K562 (cell line): ENCODE data around the gene RELL2. TPM values are rescaled to one million over a fixed set of nuclear protein-coding genes. Genes with fewer than 3 reads are reported as not detected.

Source experiments
- BDP1 ChIP-seq: IDR thresholded peaks from 3 replicates; pipeline ENCODE4 v1.6.1; 2011; ENCODE audit not compliant: insufficient read length, insufficient read depth
- CBFA2T2 ChIP-seq: fragments of 450-650 bp; conservative IDR thresholded peaks from 2 replicates; pipeline ENCODE4 v1.6.1; 2017; ENCODE audit warnings: mild to moderate bottlenecking
- CCNT2 ChIP-seq: IDR thresholded peaks from 2 replicates; pipeline ENCODE4 v1.6.1; 2011; ENCODE audit warnings: borderline replicate concordance, low read depth, mild to moderate bottlenecking, moderate library complexity, mixed read lengths, low read length; ENCODE audit not compliant: insufficient read length; ENCODE audit errors: extremely low read depth
- CREBBP ChIP-seq: IDR thresholded peaks from one replicate; pipeline ENCODE4 v1.6.1; 2012; ENCODE audit warnings: low read depth, mild to moderate bottlenecking, control low read depth, inconsistent platforms, low read length
- CTBP1 ChIP-seq: fragments of 450-650 bp; IDR thresholded peaks from 2 replicates; pipeline ENCODE4 v1.6.1; 2016; ENCODE audit warnings: borderline replicate concordance
- E2F3 ChIP-seq: fragments of 250-450 bp; sonication (Bioruptor Pico); IDR thresholded peaks from 2 replicates; pipeline ENCODE4 v1.4.0; 2020; ENCODE audit warnings: mild to moderate bottlenecking
- GATA2 ChIP-seq: sonication (generic); formaldehyde crosslinking; IDR thresholded peaks from 2 replicates; pipeline ENCODE4 v1.4.0; 2020; ENCODE audit warnings: mild to moderate bottlenecking, missing genetic modification reagents
- MTA2 ChIP-seq: fragments of 450-650 bp; IDR thresholded peaks from 2 replicates; pipeline ENCODE4 v1.6.1; 2016; ENCODE audit warnings: low read depth
- MXI1 ChIP-seq: IDR thresholded peaks from 2 replicates; pipeline ENCODE4 v1.6.1; 2011; ENCODE audit warnings: low read depth, mild to moderate bottlenecking, improper control_type of control experiment, low read length
- NCOA4 ChIP-seq: fragments of 450-650 bp; IDR thresholded peaks from 2 replicates; pipeline ENCODE4 v1.6.1; 2018; ENCODE audit warnings: mild to moderate bottlenecking; ENCODE audit not compliant: partially characterized antibody
- NCOR1 ChIP-seq: fragments of 450-650 bp; IDR thresholded peaks from 2 replicates; pipeline ENCODE4 v1.6.1; 2016; ENCODE audit warnings: mild to moderate bottlenecking, moderate library complexity
- NFXL1 ChIP-seq: fragments of 450-650 bp; formaldehyde crosslinking; IDR thresholded peaks from 2 replicates; pipeline ENCODE4 v1.4.0; 2021; ENCODE audit warnings: mild to moderate bottlenecking
- NR4A1 ChIP-seq, 2 experiments: fragments of 250-450 bp in 1 of 2; fragments of 450-650 bp in 1 of 2; sonication (Bioruptor Pico) in 1 of 2; IDR thresholded peaks; 2 replicates each; pipeline versions ENCODE4 v1.4.0 to v1.6.1; 2016 to 2020; ENCODE audit warnings: mild to moderate bottlenecking in 2 of 2, missing compliant biosample characterization in 1 of 2, missing genetic modification characterization in 1 of 2, moderate library complexity in 1 of 2
- PHF21A ChIP-seq: fragments of 450-650 bp; IDR thresholded peaks from 2 replicates; pipeline ENCODE4 v1.6.1; 2017; ENCODE audit warnings: low read depth, borderline replicate concordance
- PML ChIP-seq: IDR thresholded peaks from 2 replicates; pipeline ENCODE4 v1.6.1; 2012; ENCODE audit warnings: low read length, inconsistent platforms
- POLR2AphosphoS2 ChIP-seq: IDR thresholded peaks from 2 replicates; pipeline ENCODE4 v1.6.1; 2012; ENCODE audit warnings: low read length, improper control_type of control experiment
- RB1 ChIP-seq: fragments of 450-650 bp; IDR thresholded peaks from 2 replicates; pipeline ENCODE4 v1.6.1; 2017; ENCODE audit warnings: low read depth, mild to moderate bottlenecking
- RBM25 ChIP-seq: fragments of 200-400 bp; formaldehyde crosslinking; IDR thresholded peaks from 2 replicates; pipeline ENCODE4 v1.6.1; 2018; ENCODE audit warnings: low read length, low read depth, moderate library complexity; ENCODE audit not compliant: severe bottlenecking
- SREBF1 ChIP-seq: fragments of 150-350 bp; IDR thresholded peaks from 2 replicates; pipeline ENCODE4 v1.6.1; 2014; ENCODE audit warnings: antibody characterized with exemption, low read depth, low read length, borderline replicate concordance
- TSC22D4 ChIP-seq: fragments of 450-650 bp; IDR thresholded peaks from 2 replicates; pipeline ENCODE4 v1.6.1; 2016; ENCODE audit warnings: missing genetic modification characterization, missing biosample characterization, control low read depth
- ZNF133 ChIP-seq: fragments of 250-450 bp; sonication (Bioruptor Pico); IDR thresholded peaks from 2 replicates; pipeline ENCODE4 v1.4.0; 2020; ENCODE audit warnings: mild to moderate bottlenecking
- ZNF143 ChIP-seq: sonication (generic); formaldehyde crosslinking; IDR thresholded peaks from 2 replicates; pipeline ENCODE4 v1.9.0; 2022; ENCODE audit warnings: mild to moderate bottlenecking, missing genetic modification reagents
- ZNF175 ChIP-seq: fragments of 200-800 bp; sonication (Bioruptor generic); IDR thresholded peaks from 2 replicates; pipeline ENCODE4 v1.6.1; 2016; ENCODE audit warnings: low read depth, mild to moderate bottlenecking, missing genetic modification characterization, missing compliant biosample characterization
- ZNF589 ChIP-seq: fragments of 200-800 bp; sonication (Bioruptor generic); IDR thresholded peaks from 2 replicates; pipeline ENCODE4 v1.6.1; 2016; ENCODE audit warnings: low read depth, missing genetic modification characterization, missing compliant biosample characterization
- polyA plus RNA-seq, 8 experiments: library from polyadenylated mRNA; depleted of rRNA in 4 of 8; stranded (reverse) in 5 of 8; unstranded in 3 of 8; fragments of >200 nt; fragmentation: Nextera tagmentation in 2 of 8; fragmentation: Illumina TruSeq in 1 of 8; extraction: Ambion mirVana in 2 of 8; extraction: Trizol in 1 of 8; gene quantifications; 2 replicates each; pipeline versions ENCODE4 v1.2.1 to v1.2.3, GENCODE V29; 2011 to 2014; ENCODE audit warnings: inconsistent platforms in 1 of 8, missing spikeins in 1 of 8
- total RNA-seq, 7 experiments: library from RNA; depleted of rRNA in 6 of 7; stranded (reverse); fragments of >200 nt in 6 of 7; fragmentation: Illumina TruSeq in 2 of 7; extraction: Trizol in 2 of 7; gene quantifications; 2 replicates each; pipeline versions ENCODE4 v1.2.1 to v1.2.3, GENCODE V29; 2011 to 2021; ENCODE audit warnings: low replicate concordance in 1 of 7
- TF ChIP-seq, protein P1 (sequence below): fragments of 250-450 bp; sonication (Bioruptor Pico); IDR thresholded peaks from 2 replicates; pipeline ENCODE4 v1.6.1; 2021; ENCODE audit warnings: mild to moderate bottlenecking
- TF ChIP-seq, protein P2 (sequence below): fragments of 250-450 bp; sonication (Bioruptor Pico); IDR thresholded peaks from 2 replicates; pipeline ENCODE4 v1.4.0; 2020; ENCODE audit warnings: mild to moderate bottlenecking, moderate library complexity
- TF ChIP-seq, protein P3 (sequence below): fragments of 450-650 bp; conservative IDR thresholded peaks from 2 replicates; pipeline ENCODE4 v1.6.1; 2016; ENCODE audit warnings: missing genetic modification characterization, low read depth, mild to moderate bottlenecking, control low read depth, missing compliant biosample characterization

The RELL2 gene
- total and polyA plus RNA-seq, 9 of the 15 experiments (the other 6 are each of a cell fraction or from before 2014, with no cell fraction given): 0.06 to 36.0 (median 14.3) TPM

DNA sequence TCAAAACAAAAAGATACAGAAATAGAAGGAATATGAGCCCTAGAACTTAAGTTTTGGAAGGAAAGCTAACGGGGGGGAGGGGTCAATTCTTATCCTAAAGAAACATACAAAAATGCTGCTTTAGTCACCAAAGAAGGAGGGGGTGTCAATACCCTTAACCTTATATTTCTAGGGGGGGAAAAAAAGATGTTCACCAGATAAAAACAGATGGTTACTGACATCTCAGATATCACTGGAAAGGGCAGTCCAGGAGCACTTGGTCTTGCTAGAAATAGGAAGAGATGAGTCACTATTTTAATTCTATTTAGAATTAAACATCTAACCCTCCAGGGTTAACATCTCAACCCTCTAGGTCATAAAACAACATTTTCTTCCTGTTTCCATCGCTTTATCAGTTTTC is 19.7 kb upstream of the RELL2 start (continued):
- TF ChIP-seq, protein P1, sequence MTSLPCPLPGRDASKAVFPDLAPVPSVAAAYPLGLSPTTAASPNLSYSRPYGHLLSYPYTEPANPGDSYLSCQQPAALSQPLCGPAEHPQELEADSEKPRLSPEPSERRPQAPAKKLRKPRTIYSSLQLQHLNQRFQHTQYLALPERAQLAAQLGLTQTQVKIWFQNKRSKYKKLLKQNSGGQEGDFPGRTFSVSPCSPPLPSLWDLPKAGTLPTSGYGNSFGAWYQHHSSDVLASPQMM (CRISPR knock-in tag): no peak
- TF ChIP-seq ZNF175 (CRISPR knock-in tag): no peak
- TF ChIP-seq, protein P2, sequence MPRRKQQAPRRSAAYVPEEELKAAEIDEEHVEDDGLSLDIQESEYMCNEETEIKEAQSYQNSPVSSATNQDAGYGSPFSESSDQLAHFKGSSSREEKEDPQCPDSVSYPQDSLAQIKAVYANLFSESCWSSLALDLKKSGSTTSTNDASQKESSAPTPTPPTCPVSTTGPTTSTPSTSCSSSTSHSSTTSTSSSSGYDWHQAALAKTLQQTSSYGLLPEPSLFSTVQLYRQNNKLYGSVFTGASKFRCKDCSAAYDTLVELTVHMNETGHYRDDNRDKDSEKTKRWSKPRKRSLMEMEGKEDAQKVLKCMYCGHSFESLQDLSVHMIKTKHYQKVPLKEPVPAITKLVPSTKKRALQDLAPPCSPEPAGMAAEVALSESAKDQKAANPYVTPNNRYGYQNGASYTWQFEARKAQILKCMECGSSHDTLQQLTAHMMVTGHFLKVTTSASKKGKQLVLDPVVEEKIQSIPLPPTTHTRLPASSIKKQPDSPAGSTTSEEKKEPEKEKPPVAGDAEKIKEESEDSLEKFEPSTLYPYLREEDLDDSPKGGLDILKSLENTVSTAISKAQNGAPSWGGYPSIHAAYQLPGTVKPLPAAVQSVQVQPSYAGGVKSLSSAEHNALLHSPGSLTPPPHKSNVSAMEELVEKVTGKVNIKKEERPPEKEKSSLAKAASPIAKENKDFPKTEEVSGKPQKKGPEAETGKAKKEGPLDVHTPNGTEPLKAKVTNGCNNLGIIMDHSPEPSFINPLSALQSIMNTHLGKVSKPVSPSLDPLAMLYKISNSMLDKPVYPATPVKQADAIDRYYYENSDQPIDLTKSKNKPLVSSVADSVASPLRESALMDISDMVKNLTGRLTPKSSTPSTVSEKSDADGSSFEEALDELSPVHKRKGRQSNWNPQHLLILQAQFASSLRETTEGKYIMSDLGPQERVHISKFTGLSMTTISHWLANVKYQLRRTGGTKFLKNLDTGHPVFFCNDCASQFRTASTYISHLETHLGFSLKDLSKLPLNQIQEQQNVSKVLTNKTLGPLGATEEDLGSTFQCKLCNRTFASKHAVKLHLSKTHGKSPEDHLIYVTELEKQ: no peak
- TF ChIP-seq NFXL1 (CRISPR knock-in tag): no peak
- no peak for TF ChIP-seq POLR2AphosphoS2
- TF ChIP-seq SREBF1: no peak
- no peak for TF ChIP-seq GATA2
- no peak for TF ChIP-seq BDP1
- TF ChIP-seq CTBP1: no peak
- peak; percentile 34; the same call in 1 of the 2 replicates for TF ChIP-seq MTA2
- no peak for TF ChIP-seq NCOA4
- peak; percentile 77 for TF ChIP-seq PML
- no peak for TF ChIP-seq E2F3 (CRISPR knock-in tag)
- TF ChIP-seq MXI1: no peak
- no peak for TF ChIP-seq NR4A1 (CRISPR knock-in tag; IDR thresholded peaks at IDR 0.05)
- no peak for TF ChIP-seq NR4A1 (tag; IDR thresholded peaks at IDR 0.05)
- TF ChIP-seq ZNF133 (CRISPR knock-in tag): no peak
- 0 out of 2 replicates have a peak, but pooled peaks have one; percentile 49 for TF ChIP-seq PHF21A
- TF ChIP-seq ZNF589 (CRISPR knock-in tag): no peak
- no peak for TF ChIP-seq CCNT2
- TF ChIP-seq RB1: no peak
- TF ChIP-seq, protein P3, sequence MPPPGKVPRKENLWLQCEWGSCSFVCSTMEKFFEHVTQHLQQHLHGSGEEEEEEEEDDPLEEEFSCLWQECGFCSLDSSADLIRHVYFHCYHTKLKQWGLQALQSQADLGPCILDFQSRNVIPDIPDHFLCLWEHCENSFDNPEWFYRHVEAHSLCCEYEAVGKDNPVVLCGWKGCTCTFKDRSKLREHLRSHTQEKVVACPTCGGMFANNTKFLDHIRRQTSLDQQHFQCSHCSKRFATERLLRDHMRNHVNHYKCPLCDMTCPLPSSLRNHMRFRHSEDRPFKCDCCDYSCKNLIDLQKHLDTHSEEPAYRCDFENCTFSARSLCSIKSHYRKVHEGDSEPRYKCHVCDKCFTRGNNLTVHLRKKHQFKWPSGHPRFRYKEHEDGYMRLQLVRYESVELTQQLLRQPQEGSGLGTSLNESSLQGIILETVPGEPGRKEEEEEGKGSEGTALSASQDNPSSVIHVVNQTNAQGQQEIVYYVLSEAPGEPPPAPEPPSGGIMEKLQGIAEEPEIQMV (tag): no peak
- TF ChIP-seq CREBBP: no peak
- no peak for TF ChIP-seq RBM25
- TF ChIP-seq CBFA2T2: peak; percentile 83
- peak; percentile 83 for TF ChIP-seq NCOR1
- no peak for TF ChIP-seq TSC22D4 (tag)
- no peak for TF ChIP-seq ZNF143
